GM12878 (cell line): ENCODE results near the gene MYG1. TPM values are rescaled to one million over a fixed set of nuclear protein-coding genes. Genes with fewer than 3 reads are reported as not detected.

Experiments used
- ATAC-seq: fragments of 200-7000 bp; cut with Tn5 transposase; 3 replicates; pipeline ENCODE4 v1.9.1; 2020; ENCODE audit warnings: mild to moderate bottlenecking, moderate library complexity
- BruUV-seq: library from RNA; stranded (reverse); fragments of 400-500 nt; replicated peaks from 2 replicates; lab custom pipeline; 2021; lab: Mats Ljungman, UMichigan
- CTCF ChIA-PET: fragments of 300-600 bp; sonication (Branson Sonifier 250); formaldehyde crosslinking; extraction: SDS; loops from one replicate; lab custom pipeline; 2021; ENCODE audit warnings: inconsistent platforms; lab: Yijun Ruan, JAX
- POLR2A ChIA-PET: fragments of 350-600 bp; formaldehyde crosslinking; extraction: SDS; loops from one replicate; lab custom pipeline; 2021; ENCODE audit warnings: inconsistent platforms; lab: Charles Lee
- RAD21 ChIA-PET: fragments of 300-600 bp; sonication (Branson Sonifier 250); formaldehyde crosslinking; loops from one replicate; lab custom pipeline; 2023; ENCODE audit warnings: antibody characterized with exemption; ENCODE audit not compliant: unreplicated experiment; lab: Charles Lee
- SMC1A ChIA-PET: fragments of 300-600 bp; sonication (Branson Sonifier 250); formaldehyde crosslinking; loops from one replicate; lab custom pipeline; 2023; ENCODE audit not compliant: unreplicated experiment, uncharacterized antibody; lab: Charles Lee
- DNase-seq: peaks from one replicate; pipeline ENCODE4 v3.0.0-alpha.2; 2011; ENCODE audit warnings: low read depth, low spot score
- FAIRE-seq: peaks from 3 replicates; lab custom pipeline; 2011; peaks lifted over from hg19 to GRCh38; lab: Jason Lieb, UNC
- H2AFZ ChIP-seq: 2 replicates; pipeline ENCODE4 v1.6.0; 2011; ENCODE audit warnings: low read depth, low read length, control low read depth; ENCODE audit not compliant: control insufficient read depth
- H3K27ac ChIP-seq: 2 replicates; pipeline ENCODE4 v1.5.1; 2011; ENCODE audit warnings: control low read depth; ENCODE audit not compliant: control insufficient read depth, insufficient read depth
- H3K27me3 ChIP-seq, 2 experiments: replicated peaks in 1 of 2; 2 replicates each; pipeline versions ENCODE4 v1.6.0 to v1.6.1; 2011; ENCODE audit warnings: low read length in 1 of 2; ENCODE audit not compliant: control insufficient read depth in 2 of 2, insufficient read depth in 2 of 2
- H3K36me3 ChIP-seq, 2 experiments: 2 replicates each; pipeline ENCODE4 v1.5.1; 2011; ENCODE audit warnings: low read length in 1 of 2; ENCODE audit not compliant: control insufficient read depth in 2 of 2, insufficient read depth in 2 of 2
- H3K4me1 ChIP-seq: 2 replicates; pipeline ENCODE4 v1.6.1; 2011; ENCODE audit warnings: mild to moderate bottlenecking, low read length, moderate library complexity, mixed read lengths; ENCODE audit not compliant: control insufficient read depth, insufficient read depth
- H3K4me2 ChIP-seq: 2 replicates; pipeline ENCODE4 v1.6.0; 2011; ENCODE audit warnings: control low read depth; ENCODE audit not compliant: control insufficient read depth, insufficient read depth
- H3K4me3 ChIP-seq: fragments of 200-600 bp; sonication (generic); 2 replicates; pipeline ENCODE4 v1.5.1; 2016
- H3K79me2 ChIP-seq: 2 replicates; pipeline ENCODE4 v1.6.0; 2011; ENCODE audit warnings: low read length; ENCODE audit not compliant: control insufficient read depth, insufficient read depth
- H3K9ac ChIP-seq: 2 replicates; pipeline ENCODE4 v1.8.0; 2011; ENCODE audit warnings: low read length, control low read depth, mixed read lengths; ENCODE audit not compliant: control insufficient read depth, insufficient read depth
- H3K9me3 ChIP-seq: replicated peaks from 3 replicates; pipeline ENCODE4 v1.5.1; 2011; ENCODE audit warnings: mild to moderate bottlenecking, low read length; ENCODE audit not compliant: control insufficient read depth, insufficient read depth
- H4K20me1 ChIP-seq: 2 replicates; pipeline ENCODE4 v1.6.0; 2011; ENCODE audit not compliant: control insufficient read depth, insufficient read depth
- BHLHE40 ChIP-seq, 2 experiments: fragments of 450-650 bp in 1 of 2; IDR thresholded peaks; 2 replicates each; pipeline ENCODE4 v1.6.1; 2011 to 2017; ENCODE audit warnings: low read depth in 2 of 2, borderline replicate concordance in 1 of 2, improper control_type of control experiment in 1 of 2, low read length in 1 of 2, mild to moderate bottlenecking in 1 of 2
- CHD2 ChIP-seq: IDR thresholded peaks from 2 replicates; pipeline ENCODE4 v1.6.1; 2011; ENCODE audit warnings: low read depth, low read length, improper control_type of control experiment, borderline replicate concordance
- CHD4 ChIP-seq: fragments of 200-600 bp; sonication (generic); IDR thresholded peaks from 2 replicates; pipeline ENCODE4 v1.6.1; 2016; ENCODE audit warnings: mild to moderate bottlenecking
- CREB1 ChIP-seq: IDR thresholded peaks from 2 replicates; pipeline ENCODE4 v1.6.1; 2012; ENCODE audit warnings: low read depth, mild to moderate bottlenecking, inconsistent platforms
- EGR1 ChIP-seq, 2 experiments: IDR thresholded peaks; 1 replicate in 1 of 2; 2 replicates in 1 of 2; pipeline ENCODE4 v1.6.1; 2011 to 2012; ENCODE audit warnings: low read depth in 2 of 2, low read length in 2 of 2, borderline replicate concordance in 1 of 2, mild to moderate bottlenecking in 1 of 2, moderate library complexity in 1 of 2
- ESRRA ChIP-seq: IDR thresholded peaks from 2 replicates; pipeline ENCODE4 v1.6.1; 2012; ENCODE audit warnings: mild to moderate bottlenecking, low read length, improper control_type of control experiment
- GABPA ChIP-seq: IDR thresholded peaks from 2 replicates; pipeline ENCODE4 v1.6.1; 2014; ENCODE audit warnings: antibody characterized with exemption, low read depth, mild to moderate bottlenecking, inconsistent platforms
- HDAC6 ChIP-seq: fragments of 200-600 bp; sonication (generic); IDR thresholded peaks from one replicate; pipeline ENCODE4 v1.8.0; 2017; ENCODE audit warnings: antibody characterized with exemption; ENCODE audit not compliant: unreplicated experiment
- NR2F1 ChIP-seq: fragments of 450-650 bp; conservative IDR thresholded peaks from 2 replicates; pipeline ENCODE4 v1.6.1; 2017; ENCODE audit warnings: mild to moderate bottlenecking
- RAD21 ChIP-seq: IDR thresholded peaks from 2 replicates; pipeline ENCODE4 v1.6.1; 2011; ENCODE audit warnings: mild to moderate bottlenecking, low read depth, low read length, moderate library complexity; ENCODE audit not compliant: insufficient read depth
- RCOR1 ChIP-seq: conservative IDR thresholded peaks from 2 replicates; pipeline ENCODE4 v1.6.1; 2012; ENCODE audit warnings: low read depth, low read length, improper control_type of control experiment
- RELA ChIP-seq: fragments of 450-650 bp; IDR thresholded peaks from 2 replicates; pipeline ENCODE4 v1.8.0; 2014; ENCODE audit warnings: borderline replicate concordance; ENCODE audit not compliant: partially characterized antibody
- RFX5 ChIP-seq: IDR thresholded peaks from 2 replicates; pipeline ENCODE4 v1.6.1; 2011; ENCODE audit warnings: low read depth, low read length, improper control_type of control experiment
- YY1 ChIP-seq: IDR thresholded peaks from 2 replicates; pipeline ENCODE4 v1.6.1; 2011; ENCODE audit warnings: low read depth, mild to moderate bottlenecking, low read length
- ZNF274 ChIP-seq: IDR thresholded peaks from one replicate; pipeline ENCODE4 v1.8.0; 2011; ENCODE audit not compliant: insufficient read length, insufficient read depth
- ZNF384 ChIP-seq: IDR thresholded peaks from 2 replicates; pipeline ENCODE4 v1.6.1; 2012; ENCODE audit warnings: low read depth, mild to moderate bottlenecking, low read length, improper control_type of control experiment, borderline replicate concordance
- WGBS: methylation state at CpG from one replicate; pipeline ENCODE4 v1.1.6; 2016; ENCODE audit warnings: low lambda C conversion rate; ENCODE audit not compliant: insufficient replicate concordance, insufficient coverage; ENCODE audit errors: missing lambda C conversion rate; 5-methylcytosine and 5-hydroxymethylcytosine counted together
- in situ Hi-C: fragments of 300-500 bp; cut with MboI; formaldehyde crosslinking; loops from 9 replicates; pipeline ENCODE4 v1.14.3; 2018; ENCODE audit warnings: mixed read lengths
- intact Hi-C: fragments of 100-400 bp; cut with micrococcal nuclease; formaldehyde crosslinking; loops from one replicate; pipeline ENCODE4 v1.14.2; 2022; ENCODE audit not compliant: unreplicated experiment
- polyA plus RNA-seq, 11 experiments: library from polyadenylated mRNA; depleted of rRNA in 4 of 11; unstranded in 6 of 11; stranded (reverse) in 5 of 11; fragments of >200 nt; fragmentation: Nextera tagmentation in 4 of 11; fragmentation: Illumina TruSeq in 1 of 11; extraction: Ambion mirVana in 4 of 11; extraction: Trizol in 1 of 11; gene quantifications; 1 replicate in 1 of 11; 2 replicates in 10 of 11; pipeline versions ENCODE4 v1.2.1 to v1.2.3, GENCODE V29; 2011 to 2016; ENCODE audit warnings: inconsistent platforms in 2 of 11, missing spikeins in 2 of 11, low read depth in 1 of 11
- total RNA-seq, 4 experiments: library from RNA; depleted of rRNA in 3 of 4; stranded (reverse); fragments of >200 nt in 3 of 4; fragmentation: Illumina TruSeq in 1 of 4; extraction: Trizol in 1 of 4; gene quantifications; 2 replicates each; pipeline versions ENCODE4 v1.2.1 to v1.2.3, GENCODE V29; 2013 to 2021
- TF ChIP-seq, protein P1 (sequence below): fragments of 450-650 bp; conservative IDR thresholded peaks from 2 replicates; pipeline ENCODE4 v1.6.1; 2017; ENCODE audit warnings: mild to moderate bottlenecking, moderate library complexity
- TF ChIP-seq, protein P2 (sequence below): IDR thresholded peaks from 2 replicates; pipeline ENCODE4 v1.6.1; 2012; ENCODE audit warnings: low read depth, low read length, improper control_type of control experiment
- TF ChIP-seq, protein P3 (sequence below): fragments of 450-650 bp; IDR thresholded peaks from 2 replicates; pipeline ENCODE4 v1.6.1; 2017; ENCODE audit warnings: low read depth, mild to moderate bottlenecking, moderate library complexity

The MYG1 gene
- total and polyA plus RNA-seq, 10 of the 15 experiments (the other 5 are each of a cell fraction or from before 2014, with no cell fraction given): 20.7 to 81.0 (median 49.4) TPM

DNA sequence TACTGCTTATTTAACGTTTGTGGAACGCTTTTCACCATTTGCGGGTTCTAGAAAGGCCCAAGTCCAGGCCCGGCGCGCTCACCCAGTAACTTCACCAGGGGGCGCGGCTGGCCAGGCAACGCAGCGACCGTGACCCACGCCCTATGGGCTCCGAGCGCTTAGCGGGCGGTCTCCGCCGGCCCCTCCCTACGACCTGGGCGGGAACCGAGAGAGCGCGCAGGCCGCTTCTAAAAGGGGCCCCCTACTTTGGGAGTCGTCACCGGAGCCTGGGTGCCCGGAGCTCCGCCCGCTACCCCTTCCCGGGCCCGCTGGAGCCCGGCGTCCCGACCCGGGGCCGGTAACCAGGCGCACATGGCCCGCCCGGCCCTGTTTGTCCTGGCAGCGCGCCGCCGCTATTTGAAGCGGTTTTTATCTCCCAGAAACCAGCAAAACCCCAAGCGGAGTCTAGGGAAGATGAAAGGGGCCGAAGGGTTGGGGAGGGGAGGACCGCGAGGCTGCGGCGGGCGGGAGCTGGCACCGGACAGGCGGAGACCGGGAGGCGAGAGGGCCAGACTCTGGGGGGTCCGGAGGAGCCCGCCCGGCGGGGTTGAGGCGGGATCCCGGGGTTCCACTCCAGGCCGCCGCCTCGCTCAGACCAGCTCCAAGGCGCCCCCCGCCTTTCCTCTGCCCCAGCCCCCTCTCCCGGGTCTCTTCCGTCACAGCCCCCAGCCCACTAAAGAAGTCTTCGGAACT is 25.4 kb downstream of the MYG1 start:
- peaks cover 24% of the 10 kb centered on the region for H3K4me1 ChIP-seq
- TF ChIP-seq BHLHE40 (IDR thresholded peaks at IDR 0.05; ENCODE audit: borderline replicate concordance in 1 of 2, low read depth in 2 of 2, low read length in 1 of 2) (peak; percentile 63 to 78; a peak in 3 of 4 replicates), CREB1 (0 out of 2 replicates have a peak, but pooled peaks have one; percentile 13), CHD2 (0 out of 2 replicates have a peak, but pooled peaks have one; percentile 73), HDAC6 (no peak), NR2F1 (peak; percentile 90), RFX5 (peak; percentile 32; the same call in 1 of the 2 replicates), RAD21 (peak; percentile 85), ESRRA (0 out of 2 replicates have a peak, but pooled peaks have one; percentile 52), RCOR1 (0 out of 2 replicates have a peak, but pooled peaks have one; percentile 63), CHD4 (no peak), ZNF384 (no peak), GABPA (no peak), EGR1 (IDR thresholded peaks at IDR 0.05; ENCODE audit: borderline replicate concordance in 1 of 2, low read depth in 2 of 2, low read length in 2 of 2) (peak in 1 of 2 experiments; percentile 48; a peak in 1 of 3 replicates), YY1 (peak; percentile 54; the same call in 1 of the 2 replicates), ZNF274 (no peak), RELA (peak; percentile 39)
- TF ChIP-seq, protein P1, sequence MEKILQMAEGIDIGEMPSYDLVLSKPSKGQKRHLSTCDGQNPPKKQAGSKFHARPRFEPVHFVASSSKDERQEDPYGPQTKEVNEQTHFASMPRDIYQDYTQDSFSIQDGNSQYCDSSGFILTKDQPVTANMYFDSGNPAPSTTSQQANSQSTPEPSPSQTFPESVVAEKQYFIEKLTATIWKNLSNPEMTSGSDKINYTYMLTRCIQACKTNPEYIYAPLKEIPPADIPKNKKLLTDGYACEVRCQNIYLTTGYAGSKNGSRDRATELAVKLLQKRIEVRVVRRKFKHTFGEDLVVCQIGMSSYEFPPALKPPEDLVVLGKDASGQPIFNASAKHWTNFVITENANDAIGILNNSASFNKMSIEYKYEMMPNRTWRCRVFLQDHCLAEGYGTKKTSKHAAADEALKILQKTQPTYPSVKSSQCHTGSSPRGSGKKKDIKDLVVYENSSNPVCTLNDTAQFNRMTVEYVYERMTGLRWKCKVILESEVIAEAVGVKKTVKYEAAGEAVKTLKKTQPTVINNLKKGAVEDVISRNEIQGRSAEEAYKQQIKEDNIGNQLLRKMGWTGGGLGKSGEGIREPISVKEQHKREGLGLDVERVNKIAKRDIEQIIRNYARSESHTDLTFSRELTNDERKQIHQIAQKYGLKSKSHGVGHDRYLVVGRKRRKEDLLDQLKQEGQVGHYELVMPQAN: peak; percentile 57; the same call in 1 of the 2 replicates
- TF ChIP-seq, protein P2, sequence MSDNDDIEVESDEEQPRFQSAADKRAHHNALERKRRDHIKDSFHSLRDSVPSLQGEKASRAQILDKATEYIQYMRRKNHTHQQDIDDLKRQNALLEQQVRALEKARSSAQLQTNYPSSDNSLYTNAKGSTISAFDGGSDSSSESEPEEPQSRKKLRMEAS: peak; percentile 61
- TF ChIP-seq, protein P3, sequence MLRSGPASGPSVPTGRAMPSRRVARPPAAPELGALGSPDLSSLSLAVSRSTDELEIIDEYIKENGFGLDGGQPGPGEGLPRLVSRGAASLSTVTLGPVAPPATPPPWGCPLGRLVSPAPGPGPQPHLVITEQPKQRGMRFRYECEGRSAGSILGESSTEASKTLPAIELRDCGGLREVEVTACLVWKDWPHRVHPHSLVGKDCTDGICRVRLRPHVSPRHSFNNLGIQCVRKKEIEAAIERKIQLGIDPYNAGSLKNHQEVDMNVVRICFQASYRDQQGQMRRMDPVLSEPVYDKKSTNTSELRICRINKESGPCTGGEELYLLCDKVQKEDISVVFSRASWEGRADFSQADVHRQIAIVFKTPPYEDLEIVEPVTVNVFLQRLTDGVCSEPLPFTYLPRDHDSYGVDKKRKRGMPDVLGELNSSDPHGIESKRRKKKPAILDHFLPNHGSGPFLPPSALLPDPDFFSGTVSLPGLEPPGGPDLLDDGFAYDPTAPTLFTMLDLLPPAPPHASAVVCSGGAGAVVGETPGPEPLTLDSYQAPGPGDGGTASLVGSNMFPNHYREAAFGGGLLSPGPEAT: 0 out of 2 replicates have a peak, but pooled peaks have one; percentile 33

More for the DNA sequence above, 25.4 kb downstream of the MYG1 start:
- in situ Hi-C loops: no loop called here
- Histone ChIP-seq H4K20me1 (no peaks in the 10 kb centered on the region), H2AFZ (peak overlapping the region; percentile 80), H3K9me3 (no peaks in the 10 kb centered on the region), H3K27ac (peak overlapping the region; percentile 87), H3K4me3 (peak overlapping the region; percentile 93), H3K4me2 (peak overlapping the region; percentile 94), H3K9ac (peak overlapping the region; percentile 80), H3K27me3 (peaks cover 0 to 1% of the 10 kb centered on the region in 2 experiments; a peak in 2 of 4 replicates), H3K79me2 (peaks cover 9% of the 10 kb centered on the region), H3K36me3 (no peaks in the 10 kb centered on the region)
- TSS peak; percentile 76 for BruUV-seq
- no peak for FAIRE-seq
- ChIA-PET CTCF (interaction anchor here (0.6 to 15.1 kb wide), 20 partner anchors 8 to 184 kb away, joined by 3 to 240 read pairs (median 5); partner anchors contain the start of genes AMHR2, ESPL1, MYG1 and PFDN5), SMC1A (interaction anchor here (0.5 to 9.8 kb wide), 21 partner anchors 11 to 183 kb away, joined by 3 to 123 read pairs (median 4); partner anchors contain the start of genes MYG1, SP1 and TARBP2), POLR2A (interaction anchor here (0.9 to 5.0 kb wide), 7 partner anchors 20 to 145 kb away, joined by 3 to 41 read pairs (median 6); partner anchors contain the start of genes CSAD, PFDN5 and ZNF740), RAD21 (interaction anchor here (0.7 to 6.3 kb wide), 14 partner anchors 11 to 259 kb away, joined by 3 to 118 read pairs (median 8); partner anchors contain the start of genes MYG1 and TARBP2)
- ATAC-seq: peak; percentile 85
- intact Hi-C loops: loop anchor here (1.0 to 2.0 kb wide), 2 partner anchors 20 to 184 kb away; no protein-coding TSS in a partner anchor
- peak; percentile 52 for DNase-seq
- under 1% methylated on average over 61 of the region's 69 CpGs for WGBS
